Parathyroid adenoma (tissue), 2 donors: Measurements from ENCODE around the gene MFN1.

Source experiments
- H2AFZ ChIP-seq: fragments of 300-600 bp; sonication (generic); one replicate; pipeline ENCODE4 v1.7.0; 2017; ENCODE audit warnings: antibody characterized with exemption, mild to moderate bottlenecking
- H3K27ac ChIP-seq: fragments of 300-600 bp; sonication (generic); one replicate; pipeline ENCODE4 v1.7.0; 2017
- H3K27me3 ChIP-seq: fragments of 300-600 bp; sonication (generic); one replicate; pipeline ENCODE4 v1.7.0; 2017; ENCODE audit warnings: low read length; ENCODE audit not compliant: control insufficient read depth, insufficient read depth
- H3K36me3 ChIP-seq: fragments of 300-600 bp; sonication (generic); one replicate; pipeline ENCODE4 v1.7.0; 2017; ENCODE audit warnings: low read length; ENCODE audit not compliant: control insufficient read depth, insufficient read depth
- H3K4me1 ChIP-seq: fragments of 300-600 bp; sonication (generic); one replicate; pipeline ENCODE4 v1.7.0; 2017; ENCODE audit warnings: control low read depth
- H3K4me2 ChIP-seq: fragments of 300-600 bp; sonication (generic); one replicate; pipeline ENCODE4 v1.7.0; 2017; ENCODE audit warnings: low read length
- H3K4me3 ChIP-seq: fragments of 300-600 bp; sonication (generic); one replicate; pipeline ENCODE4 v1.7.0; 2017; ENCODE audit warnings: low read depth, low read length
- H3K79me2 ChIP-seq: fragments of 300-600 bp; sonication (generic); one replicate; pipeline ENCODE4 v1.7.0; 2017; ENCODE audit warnings: control low read depth
- H3K9ac ChIP-seq: fragments of 300-600 bp; sonication (generic); one replicate; pipeline ENCODE4 v1.7.0; 2017; ENCODE audit warnings: mild to moderate bottlenecking
- H3K9me3 ChIP-seq: fragments of 300-600 bp; sonication (generic); one replicate; pipeline ENCODE4 v1.7.0; 2017; ENCODE audit warnings: low read length; ENCODE audit not compliant: control insufficient read depth
- CTCF ChIP-seq: fragments of 300-600 bp; sonication (generic); IDR thresholded peaks from one replicate; pipeline ENCODE4 v1.7.0; 2017; ENCODE audit warnings: antibody characterized with exemption, mild to moderate bottlenecking
- donor health status: primary hyperparathyroidism.

The MFN1 gene

GRCh38 chr3:179410999-179411398, 63.5 kb downstream of the MFN1 start:
- Histone ChIP-seq H3K79me2 (no peaks in the 10 kb centered on the region), H3K9ac (no peak overlapping the region), H3K27ac (no peak overlapping the region), H3K4me2 (no peak overlapping the region), H3K27me3 (no peaks in the 10 kb centered on the region), H3K4me1 (no peaks in the 10 kb centered on the region), H3K36me3 (no peaks in the 10 kb centered on the region), H2AFZ (no peak overlapping the region), H3K4me3 (no peak overlapping the region), H3K9me3 (no peaks in the 10 kb centered on the region)
- TF ChIP-seq CTCF = no peak

- H3K4me1 ChIP-seq = no peaks in the 10 kb centered on the region
- no peaks in the 10 kb centered on the region for H3K36me3 ChIP-seq
- no peak overlapping the region for H3K9ac ChIP-seq
- H3K4me3 ChIP-seq = no peak overlapping the region
- H3K27me3 ChIP-seq = no peaks in the 10 kb centered on the region
- TF ChIP-seq CTCF = no peak
- H2AFZ ChIP-seq = no peak overlapping the region
- H3K4me2 ChIP-seq = no peak overlapping the region
- no peak overlapping the region for H3K27ac ChIP-seq
- H3K9me3 ChIP-seq = no peaks in the 10 kb centered on the region
- no peaks in the 10 kb centered on the region for H3K79me2 ChIP-seq
These were observed 67.3 kb downstream of the MFN1 start for GRCh38 chr3:179414804-179415203.

DNA sequence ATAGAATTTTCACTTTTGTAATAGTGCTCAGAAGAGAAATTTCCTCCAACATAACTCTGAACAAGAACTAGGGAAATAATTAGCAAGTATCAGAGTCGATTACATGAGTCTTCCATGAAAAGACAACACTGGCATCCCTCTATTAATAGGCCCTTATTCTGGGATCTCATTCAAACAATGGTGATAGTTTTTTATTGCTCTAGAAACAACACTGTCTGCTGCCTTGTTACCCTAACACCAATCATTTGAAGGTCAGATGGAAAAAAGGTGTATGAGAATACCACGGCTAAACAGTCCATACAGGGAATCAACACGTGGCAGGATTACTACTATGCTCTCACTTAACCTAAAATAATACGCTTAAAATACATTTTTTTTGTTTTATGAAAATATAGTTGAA, 67.9 kb downstream of the MFN1 start:
- H3K27ac ChIP-seq = no peak overlapping the region

GRCh38 chr3:179416681-179417080, 69.2 kb downstream of the MFN1 start:
- no peak overlapping the region for H3K27ac ChIP-seq
- no peak for TF ChIP-seq CTCF
- no peak overlapping the region for H2AFZ ChIP-seq
- no peaks in the 10 kb centered on the region for H3K27me3 ChIP-seq
- no peaks in the 10 kb centered on the region for H3K79me2 ChIP-seq
- no peak overlapping the region for H3K4me2 ChIP-seq
- no peak overlapping the region for H3K4me3 ChIP-seq
- no peaks in the 10 kb centered on the region for H3K9me3 ChIP-seq
- H3K4me1 ChIP-seq = no peaks in the 10 kb centered on the region
- H3K9ac ChIP-seq = no peak overlapping the region
- H3K36me3 ChIP-seq = no peaks in the 10 kb centered on the region

More for the DNA sequence above, 67.9 kb downstream of the MFN1 start:
- Histone ChIP-seq H3K9ac (no peak overlapping the region), H3K9me3 (no peaks in the 10 kb centered on the region), H2AFZ (no peak overlapping the region), H3K36me3 (no peaks in the 10 kb centered on the region), H3K4me1 (no peaks in the 10 kb centered on the region), H3K4me2 (no peak overlapping the region), H3K27me3 (no peaks in the 10 kb centered on the region), H3K79me2 (no peaks in the 10 kb centered on the region), H3K4me3 (no peak overlapping the region)
- no peak for TF ChIP-seq CTCF

GRCh38 chr3:179418610-179419009, 71.1 kb downstream of the MFN1 start:
- H2AFZ ChIP-seq = no peak overlapping the region
- H3K27me3 ChIP-seq = no peaks in the 10 kb centered on the region
- no peak overlapping the region for H3K27ac ChIP-seq
- no peak overlapping the region for H3K4me2 ChIP-seq
- no peaks in the 10 kb centered on the region for H3K4me1 ChIP-seq
- TF ChIP-seq CTCF = no peak
- H3K36me3 ChIP-seq = no peaks in the 10 kb centered on the region
- no peaks in the 10 kb centered on the region for H3K79me2 ChIP-seq
- no peak overlapping the region for H3K9ac ChIP-seq
- no peak overlapping the region for H3K4me3 ChIP-seq
- H3K9me3 ChIP-seq = no peaks in the 10 kb centered on the region
